ENCODE measurements around the gene MCFD2. TPM values are rescaled to one million over a fixed set of nuclear protein-coding genes. Genes with fewer than 3 reads are reported as not detected.

MCFD2 gene
- total RNA-seq, 2 experiments from 2014 or later = 30.1 to 30.2 TPM

DNA sequence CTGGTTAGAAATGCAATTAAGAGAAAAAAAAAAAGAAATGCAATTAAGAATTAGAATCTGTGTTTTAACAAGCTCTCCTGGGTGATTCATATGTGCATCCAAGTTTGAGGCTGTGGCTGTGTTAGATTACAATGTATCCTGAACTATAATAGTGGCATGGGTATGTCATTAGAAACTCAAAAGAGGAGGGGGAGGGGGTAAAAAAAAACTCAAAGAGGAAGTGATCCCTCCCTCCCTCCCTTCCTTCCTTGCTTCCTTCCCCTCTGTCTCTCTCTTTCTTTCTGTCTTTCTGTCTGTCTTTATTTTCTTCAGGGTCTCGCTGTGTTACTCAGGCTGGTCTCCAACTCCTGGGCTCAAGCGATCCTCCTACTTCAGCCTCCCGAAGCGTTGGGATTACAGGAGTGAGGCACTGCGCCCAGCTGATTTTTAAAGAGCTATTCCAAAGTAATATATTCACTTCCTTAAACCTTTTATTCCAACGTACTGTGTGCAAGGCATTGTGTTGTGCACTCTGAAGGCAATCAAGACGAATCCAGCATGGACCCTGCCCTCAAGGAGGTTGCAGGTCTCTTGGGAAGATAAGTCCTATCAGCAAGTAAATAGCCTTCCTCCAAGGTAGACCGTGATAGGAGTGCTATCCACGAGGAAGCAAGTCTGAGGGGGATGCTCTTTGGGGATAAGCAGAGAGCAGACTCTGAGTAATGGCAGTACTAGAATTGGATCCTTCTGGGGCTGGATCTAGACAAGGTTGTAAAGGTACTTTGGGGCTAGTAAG, 35.9 kb upstream of the MCFD2 start:
- intact Hi-C loops (cut with micrococcal nuclease) = no loop called here
- Mint-ChIP-seq H3K4me1 (ENCODE audit: low read depth) (peaks cover 23% of the 10 kb centered on the region), H3K27ac (no peak overlapping the region), H3K27me3 (ENCODE audit: low read depth) (no peaks in the 10 kb centered on the region), H3K36me3 (ENCODE audit: low read depth) (peaks cover 38% of the 10 kb centered on the region), H3K4me3 (no peak overlapping the region), H3K9me3 (no peaks in the 10 kb centered on the region)
- CTCF ChIA-PET = no interaction called here
- no peak for DNase-seq

DNA sequence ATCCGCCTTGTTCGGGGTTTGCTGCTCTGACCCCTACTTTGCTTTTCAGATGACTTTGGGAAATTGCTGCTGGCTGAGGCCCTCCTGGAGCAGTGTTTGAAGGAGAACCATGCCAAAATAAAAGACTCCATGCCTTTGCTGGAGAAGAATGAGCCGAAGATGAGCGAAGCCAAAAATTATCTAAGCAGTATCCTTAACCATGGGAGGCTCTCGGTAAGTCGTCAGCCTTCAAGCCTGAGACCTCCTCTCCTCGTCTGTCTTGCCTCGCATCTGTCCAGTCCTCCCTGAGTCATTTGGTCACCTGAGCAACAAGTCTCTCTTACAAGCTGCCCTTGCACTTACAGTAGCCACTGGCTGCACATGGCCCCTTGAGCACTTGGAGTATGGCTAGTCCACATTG, 34.7 kb upstream of the MCFD2 start:
- H3K27ac Mint-ChIP-seq = no peak overlapping the region
- H3K9me3 Mint-ChIP-seq = no peaks in the 10 kb centered on the region
- H3K36me3 Mint-ChIP-seq (ENCODE audit: low read depth) = peaks cover 42% of the 10 kb centered on the region
- H3K4me3 Mint-ChIP-seq = no peak overlapping the region
- CTCF ChIA-PET = no interaction called here
- DNase-seq = no peak
- intact Hi-C loops (cut with micrococcal nuclease) = no loop called here
- peaks cover 31% of the 10 kb centered on the region for H3K4me1 Mint-ChIP-seq (ENCODE audit: low read depth)
- H3K27me3 Mint-ChIP-seq (ENCODE audit: low read depth) = no peaks in the 10 kb centered on the region

DNA sequence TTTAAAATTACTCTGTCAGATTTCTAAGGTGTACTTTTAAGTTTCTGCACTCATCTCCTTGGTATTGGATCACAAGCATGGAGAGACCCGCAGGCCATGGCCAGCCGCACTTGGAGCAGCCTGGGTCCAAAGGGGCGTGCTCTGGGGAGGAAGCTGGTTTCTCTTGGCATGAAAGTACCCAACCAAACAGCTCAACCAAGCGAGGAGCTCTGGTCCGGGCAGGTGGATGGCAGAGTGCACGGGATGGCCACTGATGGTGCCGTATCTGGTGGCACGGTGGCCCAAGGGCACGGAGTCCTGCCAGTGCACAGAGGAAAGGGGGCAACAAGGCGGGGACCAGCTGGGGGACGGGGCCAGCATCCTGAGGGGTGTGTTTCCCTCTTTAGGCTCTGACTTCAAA, 32.2 kb upstream of the MCFD2 start:
- Mint-ChIP-seq H3K27ac (no peak overlapping the region), H3K4me3 (no peak overlapping the region), H3K36me3 (ENCODE audit: low read depth) (peaks cover 36% of the 10 kb centered on the region), H3K27me3 (ENCODE audit: low read depth) (no peaks in the 10 kb centered on the region), H3K9me3 (no peaks in the 10 kb centered on the region), H3K4me1 (ENCODE audit: low read depth) (peaks cover 51% of the 10 kb centered on the region)
- CTCF ChIA-PET = no interaction called here
- DNase-seq = no peak
- intact Hi-C loops (cut with micrococcal nuclease) = no loop called here

DNA sequence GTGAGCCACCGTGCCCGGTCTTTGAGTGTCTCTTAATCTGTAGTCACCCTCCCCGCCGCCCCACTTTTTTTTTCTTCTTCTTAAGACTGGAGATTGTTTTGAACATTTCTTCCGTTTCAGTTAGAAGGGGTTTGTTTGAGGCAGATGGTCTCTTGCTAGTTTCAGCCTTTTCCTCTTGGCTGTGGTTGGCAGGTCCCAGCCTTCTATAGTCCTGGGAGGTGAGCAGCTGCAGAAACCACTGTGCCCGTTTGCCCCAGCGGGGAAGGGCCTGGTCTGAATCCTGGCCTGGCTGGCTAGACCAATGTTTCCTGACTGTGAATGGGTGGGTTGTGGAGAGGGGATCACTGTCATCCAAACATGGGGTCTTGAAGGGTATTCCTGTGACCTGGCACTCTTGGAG, 30.1 kb upstream of the MCFD2 start:
- CTCF ChIA-PET = interaction anchor here (0.7 kb wide), 1 partner anchor 27 kb away, joined by 4 read pairs; no protein-coding TSS in a partner anchor
- no peak for DNase-seq
- Mint-ChIP-seq H3K27me3 (ENCODE audit: low read depth) (no peaks in the 10 kb centered on the region), H3K4me3 (peak overlapping the region; percentile 12), H3K36me3 (ENCODE audit: low read depth) (peaks cover 31% of the 10 kb centered on the region), H3K9me3 (no peaks in the 10 kb centered on the region), H3K4me1 (ENCODE audit: low read depth) (peaks cover 49% of the 10 kb centered on the region), H3K27ac (peak overlapping the region; percentile 100)
- intact Hi-C loops (cut with micrococcal nuclease) = no loop called here

DNA sequence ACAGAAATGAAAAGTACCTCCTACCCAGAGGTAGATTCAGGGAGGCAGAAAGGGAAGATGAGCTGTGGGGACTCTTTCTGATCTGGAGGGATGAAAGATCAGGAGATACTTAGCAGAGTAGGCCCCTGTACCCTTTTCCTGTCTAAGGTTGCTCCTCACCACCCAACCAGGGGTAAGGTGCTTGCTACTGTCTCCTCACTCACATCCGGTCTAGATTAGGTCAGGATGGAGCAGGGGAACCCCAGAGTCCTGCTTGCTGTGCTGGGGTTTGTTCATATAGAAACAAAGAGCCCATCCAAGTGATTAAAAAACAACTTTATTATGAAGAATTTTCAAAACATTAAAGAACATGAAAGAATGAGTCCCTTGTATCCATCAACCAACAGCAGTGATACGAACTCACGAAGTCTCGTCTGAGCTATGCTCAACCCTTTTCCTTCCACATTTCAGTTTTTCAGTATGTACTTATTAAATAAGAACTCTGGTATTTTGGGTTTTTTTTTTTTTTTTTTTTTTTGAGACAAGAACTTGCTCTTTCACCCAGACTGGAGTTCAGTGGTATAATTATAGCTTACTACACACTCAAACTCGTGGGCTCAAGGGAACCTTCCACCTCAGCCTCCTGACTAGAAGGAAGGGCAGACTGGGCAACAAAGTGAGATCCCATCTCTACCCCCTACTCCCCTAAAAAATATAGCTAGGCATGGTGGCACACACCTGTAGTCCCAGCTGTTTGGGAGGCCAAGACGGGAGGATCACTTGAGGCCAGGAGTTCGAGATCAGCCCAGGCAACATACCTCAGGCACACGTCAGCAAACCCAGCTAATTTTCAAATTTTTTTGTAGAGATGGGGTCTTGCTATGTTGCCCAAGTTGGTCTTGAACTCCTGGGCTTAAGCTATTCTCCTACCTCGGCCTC, 28.5 kb upstream of the MCFD2 start:
- Mint-ChIP-seq H3K9me3 (no peaks in the 10 kb centered on the region), H3K4me3 (peak overlapping the region; percentile 99), H3K4me1 (ENCODE audit: low read depth) (peaks cover 48% of the 10 kb centered on the region), H3K36me3 (ENCODE audit: low read depth) (peaks cover 24% of the 10 kb centered on the region), H3K27me3 (ENCODE audit: low read depth) (no peaks in the 10 kb centered on the region), H3K27ac (peak overlapping the region; percentile 100)
- CTCF ChIA-PET = interaction anchor here (0.6 to 2.6 kb wide), 4 partner anchors 25 to 1190 kb away, joined by 3 to 7 read pairs (median 4); no protein-coding TSS in a partner anchor
- intact Hi-C loops (cut with micrococcal nuclease) = loop anchor here (1.0 to 2.0 kb wide), 3 partner anchors 28 to 57 kb away; no protein-coding TSS in a partner anchor
- DNase-seq = peak; percentile 93

DNA sequence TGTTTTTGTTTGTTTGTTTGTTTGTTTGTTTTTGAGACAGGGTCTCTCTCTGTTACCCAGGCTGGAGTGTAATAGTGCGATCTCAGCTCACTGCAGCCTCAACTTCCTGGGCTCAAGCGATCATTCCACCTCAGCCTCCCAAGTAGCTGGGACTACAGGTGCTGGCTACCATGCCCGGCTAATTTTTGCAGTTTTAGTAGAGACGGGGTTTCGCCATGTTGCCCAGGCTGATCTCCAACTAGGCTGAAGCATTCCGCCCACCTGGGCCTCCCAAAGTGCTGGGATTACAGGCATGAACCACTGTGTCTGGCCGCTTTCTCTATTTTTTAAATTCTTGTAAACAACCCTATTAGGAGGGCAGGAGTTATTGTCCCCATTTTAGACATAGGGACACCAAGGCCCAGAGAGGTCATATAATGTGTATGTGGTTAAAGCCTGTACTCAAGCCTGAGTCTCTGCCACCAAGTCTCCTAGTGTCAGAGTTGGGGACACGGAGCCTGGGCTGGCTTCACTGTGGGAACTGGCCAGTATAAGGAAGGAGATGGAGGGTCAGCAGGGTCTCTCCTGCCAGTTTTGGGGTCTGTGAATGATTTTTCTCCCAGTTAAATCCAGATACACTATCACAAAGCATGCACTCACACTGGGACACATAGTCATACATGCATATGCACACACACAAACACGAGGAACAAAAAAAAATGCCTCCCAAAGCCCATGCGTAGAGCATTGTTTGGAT, 27.5 kb upstream of the MCFD2 start:
- Mint-ChIP-seq H3K9me3 (no peaks in the 10 kb centered on the region), H3K27ac (peak overlapping the region; percentile 100), H3K27me3 (ENCODE audit: low read depth) (no peaks in the 10 kb centered on the region), H3K36me3 (ENCODE audit: low read depth) (peaks cover 22% of the 10 kb centered on the region), H3K4me3 (peak overlapping the region; percentile 99), H3K4me1 (ENCODE audit: low read depth) (peaks cover 43% of the 10 kb centered on the region)
- intact Hi-C loops (cut with micrococcal nuclease) = loop anchor here (2.0 kb wide), 1 partner anchor 56 kb away; no protein-coding TSS in a partner anchor
- CTCF ChIA-PET = interaction anchor here (0.6 to 2.6 kb wide), 6 partner anchors 21 to 76 kb away, joined by 3 to 7 read pairs (median 5); no protein-coding TSS in a partner anchor
- no peak for DNase-seq

DNA sequence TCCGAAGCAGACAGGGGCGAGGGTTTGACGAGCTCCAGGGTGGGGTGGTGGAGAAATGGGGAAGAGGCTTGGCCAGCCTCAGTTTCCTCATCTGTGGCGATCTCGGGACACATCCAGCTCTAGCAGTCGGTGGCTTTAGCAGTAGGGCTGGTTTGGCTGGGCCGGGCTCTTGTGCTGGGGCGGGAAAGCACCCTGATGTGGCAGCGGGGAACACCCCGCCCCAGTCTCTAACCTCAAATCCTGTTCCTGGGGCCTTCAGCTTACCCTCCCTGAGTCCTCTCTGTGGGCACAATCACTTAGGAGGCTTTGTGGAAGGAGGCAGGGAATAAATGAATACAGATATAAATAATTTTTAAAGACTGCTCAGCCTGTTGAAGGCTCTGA, 26.5 kb upstream of the MCFD2 start:
- no peaks in the 10 kb centered on the region for H3K27me3 Mint-ChIP-seq (ENCODE audit: low read depth)

DNA sequence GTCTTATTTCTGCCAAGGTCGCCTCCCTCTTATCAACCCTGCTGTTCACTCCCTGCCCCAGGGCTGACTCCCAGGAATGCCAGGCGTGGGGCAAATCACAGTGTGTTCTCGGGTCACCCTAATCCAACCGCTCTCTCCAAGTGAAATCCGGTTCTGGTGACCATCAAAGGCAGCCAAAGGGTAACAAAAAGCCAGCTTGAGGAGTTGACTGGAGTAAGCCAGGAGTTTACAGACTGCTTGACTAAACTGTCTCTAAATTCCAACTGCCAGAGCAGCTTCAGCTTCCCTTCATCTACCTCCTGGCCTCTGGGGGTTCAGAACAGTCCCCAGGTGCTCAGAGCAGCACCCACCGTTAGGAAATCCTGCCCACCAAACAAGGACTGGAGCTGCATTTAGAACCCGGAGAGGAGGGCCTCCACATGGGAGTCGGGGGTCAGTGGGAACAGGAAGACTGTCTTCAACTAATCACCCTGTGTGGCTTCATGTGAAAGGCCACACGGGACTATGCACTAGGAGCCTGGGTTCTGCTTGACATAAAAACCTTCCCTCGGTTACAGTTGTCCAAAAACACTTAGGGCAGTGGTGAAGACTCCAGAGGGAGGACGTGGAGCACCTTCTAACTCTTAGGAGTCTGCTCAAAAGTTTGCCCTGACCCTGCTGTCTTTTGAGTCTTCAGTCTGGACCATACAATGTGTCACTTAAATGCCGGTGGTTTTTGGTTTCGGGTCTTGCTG, 24.2 kb upstream of the MCFD2 start:
- CTCF ChIA-PET = no interaction called here
- H3K27ac Mint-ChIP-seq = no peak overlapping the region
- DNase-seq = no peak
- H3K4me1 Mint-ChIP-seq (ENCODE audit: low read depth) = peaks cover 29% of the 10 kb centered on the region
- intact Hi-C loops (cut with micrococcal nuclease) = no loop called here
- no peaks in the 10 kb centered on the region for H3K27me3 Mint-ChIP-seq (ENCODE audit: low read depth)
- peak overlapping the region; percentile 75 for H3K4me3 Mint-ChIP-seq
- peaks cover 10% of the 10 kb centered on the region for H3K36me3 Mint-ChIP-seq (ENCODE audit: low read depth)
- H3K9me3 Mint-ChIP-seq = no peaks in the 10 kb centered on the region

More for the DNA sequence above, 26.5 kb upstream of the MCFD2 start:
- intact Hi-C loops (cut with micrococcal nuclease) = loop anchor here (2.0 kb wide), 1 partner anchor 55 kb away; no protein-coding TSS in a partner anchor
- H3K4me3 Mint-ChIP-seq = peak overlapping the region; percentile 99
- peak; percentile 83 for DNase-seq
- H3K9me3 Mint-ChIP-seq = no peaks in the 10 kb centered on the region
- CTCF ChIA-PET = interaction anchor here (0.6 to 2.6 kb wide), 5 partner anchors 20 to 75 kb away, joined by 3 to 7 read pairs (median 5); no protein-coding TSS in a partner anchor
- peaks cover 22% of the 10 kb centered on the region for H3K36me3 Mint-ChIP-seq (ENCODE audit: low read depth)
- H3K27ac Mint-ChIP-seq = peak overlapping the region; percentile 100
- peaks cover 44% of the 10 kb centered on the region for H3K4me1 Mint-ChIP-seq (ENCODE audit: low read depth)

DNA sequence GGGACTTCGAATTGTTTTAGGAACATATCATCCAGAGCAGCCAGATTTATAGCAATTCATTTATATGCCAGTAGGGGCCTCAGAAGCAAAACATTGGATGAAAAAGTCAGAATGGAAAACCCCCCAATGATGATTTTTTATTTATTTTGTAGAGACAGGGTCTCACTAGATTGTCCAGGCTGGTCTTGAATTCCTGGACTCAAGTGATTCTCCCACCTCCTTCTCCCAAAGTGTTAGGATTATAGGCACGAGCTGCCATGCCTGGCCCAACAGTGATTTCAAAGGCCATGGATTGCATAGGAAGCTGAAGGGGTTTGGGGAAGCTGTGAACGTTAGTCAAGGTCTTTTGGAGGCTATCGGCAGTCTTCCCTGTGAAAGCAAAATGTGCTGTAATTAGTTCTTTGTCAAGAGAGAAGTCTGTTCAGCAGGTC, 21.9 kb upstream of the MCFD2 start:
- no peak overlapping the region for H3K4me3 Mint-ChIP-seq
- CTCF ChIA-PET = interaction anchor here (0.6 to 1.4 kb wide), 2 partner anchors 9 to 11 kb away, joined by 3 to 8 read pairs; no protein-coding TSS in a partner anchor
- no peaks in the 10 kb centered on the region for H3K27me3 Mint-ChIP-seq (ENCODE audit: low read depth)
- intact Hi-C loops (cut with micrococcal nuclease) = no loop called here
- no peak for DNase-seq
- H3K36me3 Mint-ChIP-seq (ENCODE audit: low read depth) = peaks cover 6% of the 10 kb centered on the region
- no peak overlapping the region for H3K27ac Mint-ChIP-seq
- peaks cover 11% of the 10 kb centered on the region for H3K4me1 Mint-ChIP-seq (ENCODE audit: low read depth)
- no peaks in the 10 kb centered on the region for H3K9me3 Mint-ChIP-seq

DNA sequence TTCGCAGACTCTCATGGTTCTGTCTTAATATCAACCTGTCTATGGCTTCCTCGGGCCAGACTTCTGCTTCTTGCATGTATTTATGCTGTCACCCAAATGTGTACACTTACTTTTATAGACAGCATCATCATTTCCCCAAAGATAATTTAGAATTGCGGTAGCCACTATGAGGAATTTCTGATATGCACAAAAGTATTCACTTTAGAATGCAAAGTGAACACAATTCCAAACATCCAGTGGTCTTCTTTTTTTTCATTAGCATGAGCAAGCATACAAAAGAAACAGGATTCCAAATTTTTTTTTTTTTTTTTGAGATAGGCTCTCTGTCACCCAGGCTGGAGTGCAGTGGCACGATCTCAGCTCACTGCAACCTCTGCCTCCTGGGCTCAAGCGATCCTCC, 21.0 kb upstream of the MCFD2 start:
- H3K4me1 Mint-ChIP-seq (ENCODE audit: low read depth) = peaks cover 10% of the 10 kb centered on the region
- no peak overlapping the region for H3K27ac Mint-ChIP-seq
- H3K9me3 Mint-ChIP-seq = no peaks in the 10 kb centered on the region
- no peak for DNase-seq
- CTCF ChIA-PET = interaction anchor here (0.6 to 1.4 kb wide), 3 partner anchors 8 to 16 kb away, joined by 3 to 8 read pairs (median 3); no protein-coding TSS in a partner anchor
- H3K27me3 Mint-ChIP-seq (ENCODE audit: low read depth) = no peaks in the 10 kb centered on the region
- peaks cover 1% of the 10 kb centered on the region for H3K36me3 Mint-ChIP-seq (ENCODE audit: low read depth)
- no peak overlapping the region for H3K4me3 Mint-ChIP-seq
- intact Hi-C loops (cut with micrococcal nuclease) = no loop called here

DNA sequence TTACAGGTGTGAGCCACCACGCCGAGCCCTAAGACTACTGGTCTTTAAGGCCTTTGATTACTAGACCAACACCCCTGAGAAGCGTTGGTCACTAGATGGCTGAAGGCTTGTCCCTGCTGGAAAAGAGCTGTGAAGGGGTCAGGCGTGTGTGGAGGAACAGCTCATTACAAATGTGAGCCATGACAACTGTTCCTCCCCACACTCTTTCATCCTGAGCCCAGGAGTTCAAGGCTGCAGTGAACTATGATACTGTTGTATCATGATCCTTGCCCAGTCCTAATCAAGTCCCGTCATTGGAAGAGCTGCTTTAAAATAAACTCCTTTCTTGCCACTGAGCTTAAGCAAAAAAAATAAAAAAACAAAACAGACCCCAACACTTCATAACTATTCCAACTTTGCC, 19.5 kb upstream of the MCFD2 start:
- no peaks in the 10 kb centered on the region for H3K9me3 Mint-ChIP-seq
- H3K4me3 Mint-ChIP-seq = no peak overlapping the region
- CTCF ChIA-PET = interaction anchor here (0.8 to 1.2 kb wide), 2 partner anchors 8 to 374 kb away, joined by 3 read pairs; no protein-coding TSS in a partner anchor
- no peak overlapping the region for H3K27ac Mint-ChIP-seq
- H3K4me1 Mint-ChIP-seq (ENCODE audit: low read depth) = peaks cover 6% of the 10 kb centered on the region
- intact Hi-C loops (cut with micrococcal nuclease) = no loop called here
- no peaks in the 10 kb centered on the region for H3K36me3 Mint-ChIP-seq (ENCODE audit: low read depth)
- no peak for DNase-seq
- H3K27me3 Mint-ChIP-seq (ENCODE audit: low read depth) = no peaks in the 10 kb centered on the region

Data from activated naive CD4-positive, alpha-beta T cell treated with anti-CD3 and anti-CD28 coated beads for 36 hours (primary cell).